NB4 (cell line): ENCODE results near the gene FAM222A.

Experiments
- DNase-seq: peaks from one replicate; pipeline ENCODE4 v3.0.0; 2010; ENCODE audit warnings: low read depth
- H3K4me3 ChIP-seq: one replicate; pipeline ENCODE4 v1.5.1; 2011; ENCODE audit warnings: mild to moderate bottlenecking, low read depth, low read length, moderate library complexity
- MYC ChIP-seq: IDR thresholded peaks from 2 replicates; pipeline ENCODE4 v1.6.1; 2011; ENCODE audit warnings: low read depth, low read length
- POLR2A ChIP-seq: IDR thresholded peaks from 2 replicates; pipeline ENCODE4 v1.6.1; 2011; ENCODE audit warnings: mild to moderate bottlenecking; ENCODE audit not compliant: insufficient read length; ENCODE audit errors: extremely low read depth
- TF ChIP-seq, protein P1 (sequence below): IDR thresholded peaks from one replicate; pipeline ENCODE4 v1.5.1; 2012; ENCODE audit warnings: low read depth, low read length
- TF ChIP-seq, protein P2 (sequence below): IDR thresholded peaks from 2 replicates; pipeline ENCODE4 v1.6.1; 2011; ENCODE audit warnings: low read depth, low read length

The FAM222A gene

DNA sequence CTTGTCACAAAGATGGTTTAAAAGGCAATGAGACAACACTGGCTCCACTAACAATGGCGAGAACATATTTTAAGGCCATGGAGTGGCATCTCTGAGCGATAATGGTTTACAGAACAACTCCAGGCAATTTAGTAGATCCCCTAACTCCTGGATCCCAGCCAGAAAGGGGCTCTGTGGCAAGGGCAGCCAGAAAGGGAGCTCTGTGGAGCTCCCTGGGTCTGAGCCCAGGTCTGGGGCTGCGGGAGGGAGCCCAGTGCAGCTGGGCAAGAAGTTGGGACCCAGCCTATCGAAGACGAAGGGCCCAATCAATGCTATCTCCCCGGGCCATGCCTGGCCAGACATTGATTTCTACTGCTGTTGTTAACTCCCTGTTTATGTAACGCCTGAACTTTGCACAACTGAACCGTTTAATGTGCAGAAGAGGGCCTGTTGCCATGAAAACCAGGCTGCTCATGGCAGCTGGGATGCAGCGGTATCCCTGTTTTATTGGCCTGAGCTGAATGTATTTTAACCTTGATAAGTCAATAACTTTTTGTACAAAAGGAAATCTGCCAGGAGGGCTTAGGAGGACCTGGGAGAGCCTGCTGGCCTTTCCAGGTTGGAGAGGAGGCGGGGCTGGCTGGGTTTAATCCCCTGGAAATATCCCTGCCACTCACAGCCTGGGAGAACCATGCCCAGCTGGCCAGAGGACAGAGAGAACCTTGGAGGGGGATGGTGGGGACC lies 6.7 kb upstream of the FAM222A start:
- no peak for DNase-seq
- no peak overlapping the region for H3K4me3 ChIP-seq
- TF ChIP-seq POLR2A, result no peak
- TF ChIP-seq, protein P1, sequence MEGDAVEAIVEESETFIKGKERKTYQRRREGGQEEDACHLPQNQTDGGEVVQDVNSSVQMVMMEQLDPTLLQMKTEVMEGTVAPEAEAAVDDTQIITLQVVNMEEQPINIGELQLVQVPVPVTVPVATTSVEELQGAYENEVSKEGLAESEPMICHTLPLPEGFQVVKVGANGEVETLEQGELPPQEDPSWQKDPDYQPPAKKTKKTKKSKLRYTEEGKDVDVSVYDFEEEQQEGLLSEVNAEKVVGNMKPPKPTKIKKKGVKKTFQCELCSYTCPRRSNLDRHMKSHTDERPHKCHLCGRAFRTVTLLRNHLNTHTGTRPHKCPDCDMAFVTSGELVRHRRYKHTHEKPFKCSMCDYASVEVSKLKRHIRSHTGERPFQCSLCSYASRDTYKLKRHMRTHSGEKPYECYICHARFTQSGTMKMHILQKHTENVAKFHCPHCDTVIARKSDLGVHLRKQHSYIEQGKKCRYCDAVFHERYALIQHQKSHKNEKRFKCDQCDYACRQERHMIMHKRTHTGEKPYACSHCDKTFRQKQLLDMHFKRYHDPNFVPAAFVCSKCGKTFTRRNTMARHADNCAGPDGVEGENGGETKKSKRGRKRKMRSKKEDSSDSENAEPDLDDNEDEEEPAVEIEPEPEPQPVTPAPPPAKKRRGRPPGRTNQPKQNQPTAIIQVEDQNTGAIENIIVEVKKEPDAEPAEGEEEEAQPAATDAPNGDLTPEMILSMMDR, result no peak
- TF ChIP-seq MYC, result no peak
- TF ChIP-seq, protein P2, sequence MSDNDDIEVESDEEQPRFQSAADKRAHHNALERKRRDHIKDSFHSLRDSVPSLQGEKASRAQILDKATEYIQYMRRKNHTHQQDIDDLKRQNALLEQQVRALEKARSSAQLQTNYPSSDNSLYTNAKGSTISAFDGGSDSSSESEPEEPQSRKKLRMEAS, result no peak

DNA sequence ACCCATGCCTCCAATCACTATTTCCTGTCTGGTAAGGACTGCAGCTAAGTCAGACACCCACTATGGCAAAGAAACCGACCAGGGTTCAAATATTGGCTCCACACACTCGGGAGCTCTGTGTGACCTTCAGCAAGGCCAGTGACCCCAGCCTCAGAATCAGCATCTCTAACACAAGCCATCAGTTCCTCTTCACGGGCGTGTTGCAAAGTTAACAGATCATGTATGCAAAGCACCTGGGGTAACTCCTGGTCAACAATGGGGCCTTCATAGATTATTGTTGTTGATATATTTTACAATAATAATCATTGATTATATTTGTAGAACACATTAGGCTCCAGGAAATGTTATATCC lies 6.2 kb upstream of the FAM222A start:
- no peak for TF ChIP-seq POLR2A
- TF ChIP-seq, protein P2, result no peak
- TF ChIP-seq, protein P1, result no peak
- no peak for TF ChIP-seq MYC
- DNase-seq, result no peak
- no peak overlapping the region for H3K4me3 ChIP-seq

DNA sequence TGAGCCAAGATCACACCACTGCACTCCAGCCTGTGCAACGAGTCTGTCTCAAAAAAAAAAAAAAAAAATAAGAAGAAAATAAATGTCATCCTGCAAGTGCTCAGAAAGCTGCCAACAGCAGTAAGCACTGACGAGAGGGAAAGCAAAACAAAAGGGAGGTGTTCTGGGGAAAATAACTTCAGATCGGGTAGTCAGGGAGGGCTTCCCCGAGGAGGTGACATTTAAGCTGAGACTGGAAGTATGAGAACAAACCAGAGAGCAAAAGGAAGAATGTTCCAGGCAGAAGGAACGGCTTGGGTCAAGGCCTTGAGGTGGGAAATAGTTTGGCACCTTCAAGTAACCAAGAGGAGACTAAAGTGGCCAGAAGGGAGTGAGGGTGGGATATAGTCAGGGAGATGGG lies 4.7 kb upstream of the FAM222A start:
- DNase-seq, result no peak
- TF ChIP-seq POLR2A (no peak), MYC (no peak)
- TF ChIP-seq, protein P1, result no peak
- TF ChIP-seq, protein P2, result no peak
- no peak overlapping the region for H3K4me3 ChIP-seq

DNA sequence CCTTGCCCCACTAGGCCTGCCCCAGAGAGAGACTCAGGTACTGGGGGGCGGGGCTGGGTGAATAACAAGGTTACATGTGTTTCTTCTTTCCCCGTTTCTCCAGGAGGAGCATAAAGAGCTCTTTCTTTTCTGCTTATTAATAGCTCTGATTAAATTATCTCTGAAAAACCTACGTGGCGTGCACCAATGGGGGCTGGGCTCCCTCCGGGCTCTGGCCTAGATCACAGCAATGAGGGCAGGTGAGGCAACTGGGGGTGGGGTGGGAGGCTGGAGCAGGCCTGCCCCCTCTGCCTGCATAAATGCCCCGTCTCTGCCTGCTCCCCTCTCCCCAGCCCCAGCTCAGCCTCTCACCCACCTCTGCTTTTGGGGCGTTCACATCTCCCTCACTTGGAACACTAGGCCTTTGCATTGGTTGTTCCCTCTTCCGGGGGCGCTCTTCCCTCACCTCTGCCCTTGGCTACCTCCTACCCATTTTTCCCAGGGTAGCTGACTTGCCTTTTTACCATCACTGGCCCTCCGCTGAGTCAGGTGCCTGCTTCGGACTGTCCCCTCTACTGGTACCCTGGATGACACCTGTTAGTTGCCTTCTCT lies 4.1 kb upstream of the FAM222A start:
- no peak for DNase-seq
- TF ChIP-seq, protein P1, result no peak
- no peak for TF ChIP-seq POLR2A

DNA sequence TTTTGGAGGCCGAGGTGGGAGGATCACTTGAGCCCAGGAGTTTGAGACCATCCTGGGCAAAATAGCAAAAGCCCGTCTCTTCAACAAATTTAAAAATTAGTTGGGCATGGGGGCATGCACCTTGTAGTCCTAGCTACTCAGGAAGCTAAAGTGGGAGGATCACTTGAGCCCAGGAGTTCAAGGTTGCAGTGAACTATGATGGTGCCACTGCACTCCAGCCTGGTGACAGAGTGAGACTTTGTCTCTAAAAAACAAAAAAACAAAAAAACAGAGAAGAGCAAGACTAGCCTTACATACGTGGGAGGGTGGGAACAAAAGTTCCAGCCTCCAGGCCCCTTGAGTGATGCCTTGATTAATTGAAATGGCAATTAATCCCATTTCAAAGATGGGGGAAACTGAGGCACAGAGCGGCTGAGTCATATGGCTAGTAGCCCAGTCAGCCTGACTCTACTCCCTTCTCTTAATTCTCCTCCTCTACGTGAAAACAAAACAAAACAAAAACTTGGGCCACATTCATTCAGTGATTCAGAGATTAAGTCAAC lies 3.3 kb upstream of the FAM222A start:
- DNase-seq, result no peak
- H3K4me3 ChIP-seq, result no peak overlapping the region
- no peak for TF ChIP-seq POLR2A

More for the DNA sequence above, 4.1 kb upstream of the FAM222A start:
- H3K4me3 ChIP-seq, result no peak overlapping the region

DNA sequence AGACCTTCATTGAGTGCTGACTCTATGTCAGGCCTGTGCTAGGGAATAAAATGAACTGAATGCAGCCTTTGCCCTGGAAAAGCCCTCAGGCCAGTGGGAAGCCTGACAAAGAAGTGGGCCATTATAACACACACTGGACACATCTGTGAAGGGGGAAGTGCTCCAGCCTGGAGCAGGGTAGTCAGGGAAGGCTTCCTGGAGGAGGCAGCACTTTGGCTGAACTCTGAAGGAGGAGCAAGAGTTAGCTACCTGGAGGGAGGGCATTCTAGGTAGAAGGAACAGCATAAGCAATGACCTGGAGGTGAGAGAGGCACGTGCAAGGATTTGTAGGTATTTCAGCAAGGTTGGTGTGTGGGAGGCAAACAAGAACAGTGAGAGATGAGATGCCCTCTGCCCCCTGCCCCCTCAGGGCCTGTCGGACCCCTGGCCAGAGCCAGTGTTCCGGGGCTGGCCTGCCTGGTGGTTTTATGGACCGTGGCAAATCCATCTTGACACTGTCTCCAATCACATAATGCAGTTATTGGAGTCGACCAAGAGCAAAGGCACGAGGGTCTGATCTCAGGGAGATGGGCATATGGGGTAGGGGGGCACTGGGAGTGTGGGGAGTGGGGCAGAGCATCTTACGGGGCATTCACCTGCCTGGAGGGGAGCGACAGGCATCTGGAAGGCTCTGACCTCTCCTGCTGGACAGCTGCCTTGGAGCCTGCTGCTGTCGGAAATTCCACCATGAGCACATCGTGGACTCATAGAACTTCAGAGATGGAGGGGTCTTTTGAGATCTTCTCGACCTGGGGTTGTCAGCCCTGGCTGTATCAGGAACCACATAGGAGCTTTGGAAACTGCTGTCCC lies 2.7 kb upstream of the FAM222A start:
- H3K4me3 ChIP-seq, result no peak overlapping the region
- TF ChIP-seq POLR2A (no peak), MYC (no peak)
- TF ChIP-seq, protein P1, result no peak
- TF ChIP-seq, protein P2, result no peak
- DNase-seq, result no peak
